Prostate gland (tissue), 2 donors: ENCODE measurements around the gene TMEM218. TPM values are rescaled to one million over a fixed set of nuclear protein-coding genes. Genes with fewer than 3 reads are reported as not detected.

ENCODE experiments used
- DNase-seq: peaks from one replicate; pipeline ENCODE4 v3.0.0-alpha.2; 2019; ENCODE audit warnings: low spot score
- H3K27ac ChIP-seq, 2 donors: fragments of 200-600 bp; sonication (generic); 2 replicates each; pipeline ENCODE4 v1.5.1; 2017 to 2019
- H3K27me3 ChIP-seq: fragments of 200-600 bp; sonication (generic); replicated peaks from 2 replicates; pipeline ENCODE4 v1.5.1; 2019; ENCODE audit not compliant: insufficient read depth
- H3K36me3 ChIP-seq, 2 donors: fragments of 200-600 bp; sonication (generic); 1 replicate in 1 of 2; 2 replicates in 1 of 2; pipeline versions ENCODE4 v1.5.1 to v1.8.1; 2017 to 2019
- H3K4me1 ChIP-seq: fragments of 200-600 bp; sonication (generic); replicated peaks from 2 replicates; pipeline ENCODE4 v1.5.1; 2019
- H3K4me3 ChIP-seq, 2 donors: fragments of 200-600 bp; sonication (generic); 2 replicates each; pipeline ENCODE4 v1.5.1; 2017 to 2019
- H3K9me3 ChIP-seq: fragments of 200-600 bp; sonication (generic); 2 replicates; pipeline ENCODE4 v1.5.1; 2017
- POLR2A ChIP-seq: fragments of 450-650 bp; IDR thresholded peaks from one replicate; pipeline ENCODE4 v1.6.1; 2016; ENCODE audit warnings: antibody characterized with exemption, mild to moderate bottlenecking
- POLR2AphosphoS5 ChIP-seq: sonication (generic); formaldehyde crosslinking; IDR thresholded peaks from one replicate; pipeline ENCODE4 v1.6.1; 2017; ENCODE audit warnings: antibody characterized with exemption
- WGBS: methylation state at CpG from one replicate; pipeline ENCODE4 v1.1.5; 2018; 5-methylcytosine and 5-hydroxymethylcytosine counted together
- intact Hi-C: fragments of 100-400 bp; cut with DNase I; formaldehyde crosslinking; loops from one replicate; pipeline ENCODE4 v1.14.2; 2022
- total RNA-seq, 2 donors: library from RNA; depleted of rRNA; stranded (reverse); fragments of >200 nt; gene quantifications; one replicate each; pipeline ENCODE4 v1.1.0, GENCODE V29; 2016
- TF ChIP-seq, protein P1 (sequence below), 4 experiments: fragments of 200-600 bp in 2 of 4; fragments of 450-650 bp in 2 of 4; sonication (generic) in 2 of 4; IDR thresholded peaks; 1 replicate in 3 of 4; 2 replicates in 1 of 4; pipeline ENCODE4 v1.5.1; 2016 to 2019; ENCODE audit warnings: antibody characterized with exemption in 4 of 4, mild to moderate bottlenecking in 2 of 4, moderate library complexity in 2 of 4

The TMEM218 gene
- total RNA-seq, 2 donors from 2014 or later = 17.7 to 33.5 TPM

DNA sequence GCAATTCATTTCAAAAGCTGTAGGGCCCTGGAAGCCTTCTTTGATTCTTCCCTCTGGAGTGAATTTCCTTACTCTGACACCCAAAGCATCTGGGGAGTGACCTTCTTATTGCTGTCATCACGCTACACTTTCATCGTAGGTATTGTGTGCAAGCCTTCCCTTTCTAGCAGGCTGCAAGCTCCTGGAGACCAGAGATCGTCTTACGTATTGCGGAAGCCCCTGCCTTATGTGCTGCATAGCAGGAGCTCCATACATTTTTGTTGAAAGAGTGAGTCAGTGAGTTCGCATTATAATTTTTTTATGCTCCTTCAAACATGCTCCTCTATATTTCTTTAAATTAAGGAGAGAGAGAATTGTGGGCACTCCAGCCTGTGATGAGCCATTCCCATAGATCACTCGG is 21.2 kb upstream of the TMEM218 start:
- intact Hi-C loops = no loop called here
- TF ChIP-seq, protein P1, sequence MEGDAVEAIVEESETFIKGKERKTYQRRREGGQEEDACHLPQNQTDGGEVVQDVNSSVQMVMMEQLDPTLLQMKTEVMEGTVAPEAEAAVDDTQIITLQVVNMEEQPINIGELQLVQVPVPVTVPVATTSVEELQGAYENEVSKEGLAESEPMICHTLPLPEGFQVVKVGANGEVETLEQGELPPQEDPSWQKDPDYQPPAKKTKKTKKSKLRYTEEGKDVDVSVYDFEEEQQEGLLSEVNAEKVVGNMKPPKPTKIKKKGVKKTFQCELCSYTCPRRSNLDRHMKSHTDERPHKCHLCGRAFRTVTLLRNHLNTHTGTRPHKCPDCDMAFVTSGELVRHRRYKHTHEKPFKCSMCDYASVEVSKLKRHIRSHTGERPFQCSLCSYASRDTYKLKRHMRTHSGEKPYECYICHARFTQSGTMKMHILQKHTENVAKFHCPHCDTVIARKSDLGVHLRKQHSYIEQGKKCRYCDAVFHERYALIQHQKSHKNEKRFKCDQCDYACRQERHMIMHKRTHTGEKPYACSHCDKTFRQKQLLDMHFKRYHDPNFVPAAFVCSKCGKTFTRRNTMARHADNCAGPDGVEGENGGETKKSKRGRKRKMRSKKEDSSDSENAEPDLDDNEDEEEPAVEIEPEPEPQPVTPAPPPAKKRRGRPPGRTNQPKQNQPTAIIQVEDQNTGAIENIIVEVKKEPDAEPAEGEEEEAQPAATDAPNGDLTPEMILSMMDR (IDR thresholded peaks at IDR 0.05) = no peak
- TF ChIP-seq POLR2AphosphoS5 (no peak), POLR2A (no peak)
- no peaks in the 10 kb centered on the region for H3K4me1 ChIP-seq
- no peak overlapping the region for H3K4me3 ChIP-seq
- H3K36me3 ChIP-seq = no peaks in the 10 kb centered on the region
- H3K9me3 ChIP-seq = no peaks in the 10 kb centered on the region
- DNase-seq = no peak
- peaks cover 1% of the 10 kb centered on the region for H3K27me3 ChIP-seq
- 79% methylated on average over 7 of the region's 7 CpGs for WGBS
- H3K27ac ChIP-seq = no peak overlapping the region

DNA sequence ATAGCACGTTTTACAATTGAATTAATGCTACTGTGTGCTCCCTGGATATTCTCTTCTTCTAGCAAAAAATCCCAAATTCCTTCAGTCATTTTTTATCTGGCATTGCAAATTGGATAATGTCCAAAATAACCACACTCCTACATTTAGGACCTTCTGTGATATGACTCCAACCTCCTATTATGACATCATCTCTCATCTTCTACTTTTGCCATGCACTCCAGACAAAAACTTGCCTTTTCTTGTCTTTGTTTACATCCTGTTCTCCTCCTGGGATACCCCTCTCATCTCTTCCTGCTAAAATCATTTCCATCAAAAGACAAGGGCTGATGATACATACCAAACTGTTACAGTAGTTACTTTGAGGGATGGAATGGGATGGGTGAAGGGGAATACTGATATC is 20.6 kb upstream of the TMEM218 start:
- intact Hi-C loops = no loop called here
- WGBS = 80% methylated on average over 1 of the region's 1 CpG
- Histone ChIP-seq H3K9me3 (no peaks in the 10 kb centered on the region), H3K4me3 (no peak overlapping the region), H3K27me3 (peaks cover 1% of the 10 kb centered on the region), H3K36me3 (no peaks in the 10 kb centered on the region), H3K4me1 (no peaks in the 10 kb centered on the region), H3K27ac (no peak overlapping the region)
- no peak for TF ChIP-seq POLR2AphosphoS5
- TF ChIP-seq, protein P1 (IDR thresholded peaks at IDR 0.05) = no peak
- no peak for TF ChIP-seq POLR2A
- DNase-seq = no peak

DNA sequence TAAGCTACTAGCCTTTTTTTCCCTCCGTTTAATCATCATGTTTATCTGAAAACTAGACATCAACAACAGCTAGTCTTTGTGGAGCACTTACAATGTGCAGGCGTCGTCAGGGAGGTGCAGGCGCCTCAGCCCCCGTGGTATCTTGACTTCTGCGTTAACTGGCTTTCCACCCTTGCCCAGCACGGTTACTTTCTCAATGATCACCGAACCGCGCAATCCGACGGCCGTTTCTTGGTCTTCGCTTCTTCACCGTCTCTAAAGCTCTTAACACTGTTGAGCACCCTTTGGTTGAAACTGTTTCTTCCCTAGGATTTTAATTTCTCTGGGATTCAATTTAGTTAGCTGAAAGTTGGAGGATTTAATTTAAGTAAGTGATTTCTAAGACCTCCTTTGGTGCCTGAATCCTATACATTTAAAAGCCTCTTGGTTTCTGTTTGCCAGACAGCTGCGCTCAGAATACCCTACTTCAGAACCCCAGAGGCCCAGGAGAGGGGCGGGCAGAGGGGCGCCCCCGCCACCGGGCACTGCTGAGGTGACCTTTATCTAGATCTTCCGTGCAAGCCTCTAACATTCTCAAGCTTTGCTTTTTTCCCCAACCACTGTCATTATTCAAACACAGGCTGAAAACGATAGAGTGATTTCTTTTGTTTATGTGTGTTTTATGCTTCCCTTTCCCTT is 18.0 kb upstream of the TMEM218 start:
- no peaks in the 10 kb centered on the region for H3K9me3 ChIP-seq
- H3K27ac ChIP-seq = no peak overlapping the region
- H3K36me3 ChIP-seq = no peaks in the 10 kb centered on the region
- TF ChIP-seq, protein P1 (IDR thresholded peaks at IDR 0.05) = no peak
- TF ChIP-seq POLR2A (no peak), POLR2AphosphoS5 (no peak)
- no peak for DNase-seq
- H3K4me1 ChIP-seq = no peaks in the 10 kb centered on the region
- no peak overlapping the region for H3K4me3 ChIP-seq
- peaks cover 1% of the 10 kb centered on the region for H3K27me3 ChIP-seq
- intact Hi-C loops = no loop called here
- WGBS = 70% methylated on average over 22 of the region's 22 CpGs

DNA sequence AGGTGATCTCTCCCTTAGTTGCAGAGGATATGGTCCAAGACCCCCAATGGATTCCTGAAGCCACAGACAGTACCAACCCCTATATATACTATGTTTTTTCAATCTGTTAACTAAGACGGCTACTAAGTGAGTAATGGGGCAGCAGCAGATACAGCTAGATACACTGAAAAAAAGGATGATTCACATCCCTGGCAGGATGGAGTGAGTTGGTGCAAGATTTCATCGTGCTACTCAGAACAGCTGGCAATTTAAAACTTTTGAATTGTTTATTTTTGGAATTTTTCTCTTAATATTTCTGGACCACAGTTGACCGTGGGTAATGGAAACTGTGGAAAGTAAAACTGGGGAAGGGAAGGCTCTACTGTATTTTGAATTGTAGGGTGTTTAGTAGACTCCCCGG is 17.0 kb upstream of the TMEM218 start:
- Histone ChIP-seq H3K9me3 (no peaks in the 10 kb centered on the region), H3K4me1 (no peaks in the 10 kb centered on the region), H3K27ac (no peak overlapping the region), H3K36me3 (no peaks in the 10 kb centered on the region), H3K27me3 (peaks cover 1% of the 10 kb centered on the region), H3K4me3 (no peak overlapping the region)
- intact Hi-C loops = no loop called here
- DNase-seq = no peak
- TF ChIP-seq POLR2AphosphoS5 (no peak), POLR2A (no peak)
- TF ChIP-seq, protein P1 (IDR thresholded peaks at IDR 0.05) = no peak
- 65% methylated on average over 4 of the region's 4 CpGs for whole genome bisulfite sequencing

DNA sequence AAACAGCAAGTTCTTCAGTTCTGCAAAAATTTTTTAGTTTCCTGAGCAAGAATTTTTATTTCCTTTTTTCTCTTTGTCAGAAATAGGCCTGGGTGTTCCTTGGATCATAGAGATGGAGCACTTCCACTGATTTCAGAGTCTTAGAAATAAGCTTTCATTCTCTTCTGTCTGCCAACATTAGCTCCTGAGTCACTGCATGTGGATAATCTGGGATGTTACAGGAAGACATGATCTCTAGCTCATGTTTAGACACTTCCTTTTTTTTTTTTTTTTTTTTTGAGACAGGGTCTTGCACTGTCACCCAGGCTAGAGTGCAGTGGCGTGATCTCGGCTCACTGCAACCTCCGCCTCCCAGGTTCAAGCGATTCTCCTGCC is 13.2 kb upstream of the TMEM218 start:
- H3K36me3 ChIP-seq = no peaks in the 10 kb centered on the region
- DNase-seq = no peak

More for the DNA sequence above, 13.2 kb upstream of the TMEM218 start:
- Histone ChIP-seq H3K4me3 (no peak overlapping the region), H3K4me1 (no peaks in the 10 kb centered on the region), H3K27ac (no peak overlapping the region), H3K9me3 (no peaks in the 10 kb centered on the region), H3K27me3 (peaks cover 1% of the 10 kb centered on the region)
- intact Hi-C loops = no loop called here
- 95% methylated on average over 4 of the region's 4 CpGs for WGBS
- no peak for TF ChIP-seq POLR2AphosphoS5
- TF ChIP-seq, protein P1 (IDR thresholded peaks at IDR 0.05) = no peak
- TF ChIP-seq POLR2A = no peak
